H1 (cell line): ENCODE data around the gene WNK2. TPM values are rescaled to one million over a fixed set of nuclear protein-coding genes. Genes with fewer than 3 reads are reported as not detected.

Experiments used
- CTCF ChIA-PET: fragments of 300-600 bp; sonication (Branson Sonifier 250); formaldehyde crosslinking; loops from one replicate; lab custom pipeline; 2021; ENCODE audit not compliant: partially characterized antibody; lab: Charles Lee
- POLR2A ChIA-PET: fragments of 300-600 bp; sonication (Branson Sonifier 250); formaldehyde crosslinking; loops from one replicate; lab custom pipeline; 2021; ENCODE audit warnings: inconsistent platforms; ENCODE audit not compliant: partially characterized antibody; lab: Charles Lee
- DNase-seq, 2 experiments: peaks; one replicate each; pipeline versions ENCODE4 v3.0.0 to v3.0.0-alpha.2; 2010 to 2022; ENCODE audit warnings: low spot score in 2 of 2, low read depth in 1 of 2, mixed read lengths in 1 of 2
- FAIRE-seq: peaks from 2 replicates; lab custom pipeline; 2011; peaks lifted over from hg19 to GRCh38; lab: Jason Lieb, UNC
- H2AFZ ChIP-seq: 2 replicates; pipeline ENCODE4 v1.8.1; 2012; ENCODE audit warnings: low read length, inconsistent platforms
- H2AK5ac ChIP-seq: 2 replicates; pipeline ENCODE4 v1.6.1; 2013; ENCODE audit warnings: low read depth, low read length
- H2BK120ac ChIP-seq: replicated peaks from 2 replicates; pipeline ENCODE3; 2013; ENCODE audit warnings: low read depth, low read length, inconsistent platforms
- H2BK12ac ChIP-seq: 2 replicates; pipeline ENCODE4 v1.6.1; 2013; ENCODE audit warnings: low read depth, low read length
- H2BK15ac ChIP-seq: 2 replicates; pipeline ENCODE4 v1.6.1; 2013; ENCODE audit warnings: low read length
- H2BK20ac ChIP-seq: 2 replicates; pipeline ENCODE4 v1.6.1; 2013; ENCODE audit warnings: low read length
- H2BK5ac ChIP-seq: 2 replicates; pipeline ENCODE4 v1.6.1; 2013; ENCODE audit warnings: low read depth, low read length
- H3K14ac ChIP-seq: 2 replicates; pipeline ENCODE4 v1.6.1; 2013; ENCODE audit warnings: inconsistent platforms; ENCODE audit not compliant: insufficient read length
- H3K18ac ChIP-seq: 2 replicates; pipeline ENCODE4 v1.6.1; 2013; ENCODE audit warnings: low read length; ENCODE audit errors: extremely low read depth
- H3K23ac ChIP-seq: 2 replicates; pipeline ENCODE4 v1.6.1; 2013; ENCODE audit warnings: inconsistent platforms; ENCODE audit not compliant: insufficient read length
- H3K23me2 ChIP-seq: 2 replicates; pipeline ENCODE4 v1.6.1; 2013; ENCODE audit warnings: low read depth, low read length
- H3K27ac ChIP-seq: 2 replicates; pipeline ENCODE4 v1.6.1; 2011; ENCODE audit warnings: low read depth, low read length, inconsistent platforms
- H3K27me3 ChIP-seq, 4 experiments: replicated peaks in 1 of 4; 1 replicate in 1 of 4; 2 replicates in 3 of 4; pipeline versions ENCODE4 v1.6.1 to v1.8.1; 2011 to 2013; ENCODE audit warnings: low read length in 3 of 4, mild to moderate bottlenecking in 3 of 4, inconsistent platforms in 2 of 4, mixed read lengths in 2 of 4, moderate library complexity in 1 of 4; ENCODE audit not compliant: control insufficient read depth in 3 of 4, insufficient read depth in 3 of 4; ENCODE audit errors: extremely low read depth in 1 of 4
- H3K36me3 ChIP-seq, 4 experiments: 2 replicates each; pipeline versions ENCODE4 v1.6.1 to v1.8.1; 2011 to 2013; ENCODE audit warnings: mild to moderate bottlenecking in 4 of 4, low read length in 3 of 4, moderate library complexity in 2 of 4, control low read depth in 1 of 4, inconsistent platforms in 1 of 4; ENCODE audit not compliant: insufficient read depth in 4 of 4, control insufficient read depth in 2 of 4
- H3K4ac ChIP-seq: replicated peaks from 2 replicates; pipeline ENCODE3; 2013; ENCODE audit warnings: low read length, low read depth, mixed read lengths, inconsistent platforms; ENCODE audit not compliant: insufficient read length
- H3K4me1 ChIP-seq, 4 experiments: replicated peaks in 1 of 4; 1 replicate in 1 of 4; 2 replicates in 3 of 4; pipeline versions ENCODE4 v1.6.1 to v1.8.1; 2011 to 2013; ENCODE audit warnings: low read length in 3 of 4, inconsistent platforms in 2 of 4, mixed read lengths in 1 of 4; ENCODE audit not compliant: insufficient read depth in 4 of 4, control insufficient read depth in 3 of 4
- H3K4me2 ChIP-seq, 2 experiments: 2 replicates each; pipeline versions ENCODE4 v1.6.1 to v1.8.1; 2011 to 2013; ENCODE audit warnings: low read depth in 2 of 2, low read length in 2 of 2, control low read depth in 1 of 2, inconsistent platforms in 1 of 2, mild to moderate bottlenecking in 1 of 2; ENCODE audit not compliant: insufficient read depth in 1 of 2
- H3K4me3 ChIP-seq, 4 experiments: fragments of 200-600, 300-600 bp in 1 of 4; sonication (generic), shearing (Covaris generic), sonication (Bioruptor Twin) in 1 of 4; 2 replicates each; pipeline versions ENCODE4 v1.5.1 to v1.8.1; 2011 to 2016; ENCODE audit warnings: low read length in 4 of 4, low read depth in 3 of 4, control low read depth in 2 of 4, inconsistent platforms in 2 of 4, mild to moderate bottlenecking in 2 of 4, mixed read lengths in 1 of 4, moderate library complexity in 1 of 4; ENCODE audit not compliant: insufficient read depth in 2 of 4; ENCODE audit errors: extremely low read depth in 1 of 4
- H3K56ac ChIP-seq: replicated peaks from 2 replicates; pipeline ENCODE3; 2013; ENCODE audit warnings: low read depth, mild to moderate bottlenecking, mixed read lengths, low read length, inconsistent platforms; ENCODE audit not compliant: insufficient read length
- H3K79me1 ChIP-seq: 2 replicates; pipeline ENCODE4 v1.6.1; 2013; ENCODE audit warnings: low read depth, low read length, control low read depth
- H3K79me2 ChIP-seq, 2 experiments: 2 replicates each; pipeline versions ENCODE4 v1.6.1 to v1.8.1; 2012 to 2013; ENCODE audit warnings: low read length in 2 of 2, mild to moderate bottlenecking in 2 of 2, inconsistent platforms in 1 of 2; ENCODE audit not compliant: insufficient read depth in 2 of 2, control insufficient read depth in 1 of 2
- H3K9ac ChIP-seq, 4 experiments: replicated peaks in 1 of 4; 1 replicate in 1 of 4; 2 replicates in 3 of 4; pipeline versions ENCODE4 v1.6.1 to v1.8.1; 2011 to 2013; ENCODE audit warnings: low read depth in 3 of 4, low read length in 3 of 4, control low read depth in 2 of 4, mild to moderate bottlenecking in 2 of 4, moderate library complexity in 2 of 4, inconsistent platforms in 1 of 4; ENCODE audit errors: extremely low read depth in 1 of 4
- H3K9me3 ChIP-seq, 2 experiments: 2 replicates each; pipeline versions ENCODE4 v1.6.1 to v1.8.1; 2012 to 2013; ENCODE audit warnings: mild to moderate bottlenecking in 2 of 2, moderate library complexity in 2 of 2, control low read depth in 1 of 2, inconsistent platforms in 1 of 2, low read depth in 1 of 2, low read length in 1 of 2, mixed read lengths in 1 of 2; ENCODE audit not compliant: insufficient read depth in 2 of 2
- H4K20me1 ChIP-seq, 2 experiments: replicated peaks in 1 of 2; 2 replicates each; pipeline versions ENCODE3 to v1.8.1; 2011 to 2013; ENCODE audit warnings: inconsistent platforms in 2 of 2, low read length in 2 of 2, mild to moderate bottlenecking in 1 of 2; ENCODE audit not compliant: insufficient read depth in 2 of 2, control insufficient read depth in 1 of 2
- H4K5ac ChIP-seq: 2 replicates; pipeline ENCODE4 v1.6.1; 2013; ENCODE audit warnings: low read length, low read depth, mixed read lengths, inconsistent platforms; ENCODE audit not compliant: insufficient read length
- H4K8ac ChIP-seq: 2 replicates; pipeline ENCODE4 v1.8.0; 2013; ENCODE audit warnings: mild to moderate bottlenecking, moderate library complexity, low read length, inconsistent platforms; ENCODE audit not compliant: insufficient read depth; ENCODE audit errors: extremely low read depth
- H4K91ac ChIP-seq: replicated peaks from 2 replicates; pipeline ENCODE3; 2013; ENCODE audit warnings: low read length, mixed read lengths, inconsistent platforms; ENCODE audit not compliant: insufficient read length
- ATF3 ChIP-seq: IDR thresholded peaks from 2 replicates; pipeline ENCODE4 v1.6.1; 2011; ENCODE audit warnings: low read depth, mild to moderate bottlenecking, low read length; ENCODE audit not compliant: insufficient read depth
- CBX5 ChIP-seq: fragments of 300-800, 300-1000 bp; sonication (generic); IDR thresholded peaks from 2 replicates; pipeline ENCODE4 v1.7.1; 2016; ENCODE audit warnings: antibody characterized with exemption, low read length, low read depth
- HDAC2 ChIP-seq, 2 experiments: fragments of 300-600 bp in 1 of 2; sonication (generic) in 1 of 2; IDR thresholded peaks; 2 replicates each; pipeline ENCODE4 v1.6.1; 2011 to 2012; ENCODE audit warnings: low read depth in 2 of 2, low read length in 2 of 2, mild to moderate bottlenecking in 2 of 2, moderate library complexity in 2 of 2, borderline replicate concordance in 1 of 2, inconsistent platforms in 1 of 2
- HDAC6 ChIP-seq: IDR thresholded peaks from one replicate; pipeline ENCODE4 v1.7.1; 2012; ENCODE audit warnings: low read depth, mild to moderate bottlenecking, inconsistent platforms, low read length, moderate library complexity
- RBBP5 ChIP-seq: IDR thresholded peaks from 2 replicates; pipeline ENCODE4 v1.7.1; 2012; ENCODE audit warnings: low read depth, mild to moderate bottlenecking, inconsistent platforms, low read length, moderate library complexity, borderline replicate concordance
- SP4 ChIP-seq: IDR thresholded peaks from 2 replicates; pipeline ENCODE4 v1.6.1; 2012; ENCODE audit warnings: low read length, inconsistent platforms
- TAF1 ChIP-seq: IDR thresholded peaks from 2 replicates; pipeline ENCODE4 v1.6.1; 2011; ENCODE audit warnings: mild to moderate bottlenecking, low read depth, low read length
- WGBS, 2 experiments: shearing (Covaris generic) in 1 of 2; methylation state at CpG; one replicate each; pipeline versions ENCODE4 v1.1.6 to v1.1.7; 2013 to 2015; ENCODE audit warnings: low lambda C conversion rate in 2 of 2, mixed read lengths in 2 of 2, inconsistent platforms in 1 of 2, low coverage in 1 of 2, missing lambda C conversion rate in 1 of 2; ENCODE audit not compliant: insufficient replicate concordance in 2 of 2, insufficient coverage in 1 of 2, insufficient read length in 1 of 2; ENCODE audit errors: extremely low coverage in 1 of 2, missing lambda C conversion rate in 1 of 2; 5-methylcytosine and 5-hydroxymethylcytosine counted together
- long read RNA-seq, 2 experiments: library from RNA in 1 of 2; library from capped mRNA in 1 of 2; stranded (forward); transcript quantifications; one replicate each; pipeline ENCODE4 v2.0.0, GENCODE V29; 2021; ENCODE audit warnings: inconsistent platforms in 1 of 2
- polyA minus RNA-seq, 3 experiments: library from RNA; depleted of rRNA, polyadenylated mRNA; stranded (reverse); fragments of >200 nt; gene quantifications; 1 replicate in 2 of 3; 2 replicates in 1 of 3; pipeline ENCODE4 v1.2.3, GENCODE V29; 2011
- polyA plus RNA-seq, 7 experiments: library from polyadenylated mRNA; depleted of rRNA in 3 of 7; stranded (reverse) in 5 of 7; unstranded in 2 of 7; fragments of >200 nt in 5 of 7; fragments of 200-250 nt in 2 of 7; gene quantifications; 1 replicate in 5 of 7; 2 replicates in 1 of 7; 4 replicates in 1 of 7; pipeline versions ENCODE4 v1.2.1 to v1.2.3, GENCODE V29; 2011 to 2013; ENCODE audit warnings: missing spikeins in 2 of 7, mixed read lengths in 2 of 7
- total RNA-seq: library from RNA; stranded (reverse); fragmentation: NEBNext Ultra II Directional; extraction: Animal tissue kit (Norgen Biotek cat#: 25700); gene quantifications from 2 replicates; pipeline ENCODE4 v1.2.1, GENCODE V29; 2021

WNK2 gene
- total RNA-seq, result 87.2 and 89.2 TPM in 2 replicates
- polyA plus RNA-seq (2011; rRNA removed), result 12.0 and 20.6 TPM in 2 replicates
- 11.5 TPM for polyA plus RNA-seq (2011; cell fraction: cytosol; rRNA removed)
- 51.7 TPM for polyA plus RNA-seq (2011; cell fraction: nucleus; rRNA removed)
- 69.6 to 91.7 TPM (median 76.7 TPM) in 4 replicates for polyA plus RNA-seq (2012, experiment 1 of 2)
- 42.2 TPM for polyA plus RNA-seq (2012, experiment 2 of 2)
- 48.8 TPM for polyA plus RNA-seq (2013, experiment 1 of 2)
- polyA plus RNA-seq (2013, experiment 2 of 2), result 43.7 TPM
- polyA minus RNA-seq (2011; rRNA and poly(A)+ RNA removed), result 22.2 and 25.3 TPM in 2 replicates
- 43.6 TPM for polyA minus RNA-seq (2011; cell fraction: cytosol; rRNA and poly(A)+ RNA removed)
- polyA minus RNA-seq (2011; cell fraction: nucleus; rRNA and poly(A)+ RNA removed), result 37.6 TPM
- long read RNA-seq, experiment 1, partial matches to known transcripts, result 2 of 19 reads
- long read RNA-seq, experiment 1, other reads (novel, unspliced or antisense), result 14 of 19 reads
- long read RNA-seq, experiment 2, result 0 reads

DNA sequence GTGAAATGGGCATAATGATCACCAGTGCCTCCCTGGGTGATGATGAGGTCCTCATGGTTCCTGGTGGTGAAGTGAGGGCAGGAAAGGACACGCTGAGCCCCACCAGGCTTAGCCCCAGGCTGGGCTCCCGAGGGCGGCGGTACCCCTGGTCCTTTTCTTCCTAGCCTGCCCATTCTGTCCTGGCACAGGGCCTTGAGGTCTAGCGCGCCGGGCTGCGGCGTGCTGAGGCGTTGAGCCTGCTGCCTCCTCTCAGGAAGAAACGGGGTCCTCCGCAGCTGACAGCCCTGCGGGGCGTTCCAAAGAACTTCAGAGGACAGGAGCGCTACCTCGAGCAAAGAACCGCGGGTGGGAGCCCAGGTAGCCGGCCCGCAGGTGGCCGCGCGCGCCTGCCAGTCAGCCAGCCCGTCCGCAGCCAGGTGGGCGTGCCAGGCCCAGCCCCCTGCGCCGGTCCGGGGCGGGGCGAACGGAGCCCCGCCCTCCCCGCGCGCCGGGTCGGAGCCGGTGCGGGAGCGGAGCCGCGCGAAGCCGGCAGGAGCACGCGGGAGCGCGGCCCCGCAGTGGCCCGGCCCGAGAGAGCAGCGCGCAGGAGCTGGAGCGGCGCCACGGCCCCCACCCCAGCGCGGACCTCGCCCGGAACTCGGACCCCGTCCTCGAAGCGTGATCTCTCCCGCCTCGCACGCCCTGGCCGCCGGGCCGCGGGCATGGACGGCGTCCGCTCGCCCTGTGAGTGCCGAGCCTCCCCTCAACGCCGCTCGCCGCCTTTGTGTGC lies at the start of gene WNK2:
Gene WNK2, plus strand, starts transcription at position 477 of the 769 bp plus-strand sequence. CDS start 791 bp downstream, outside the sequence.
- FAIRE-seq, result no peak
- TF ChIP-seq HDAC2 (IDR thresholded peaks at IDR 0.05; ENCODE audit: borderline replicate concordance in 1 of 2, low read depth in 2 of 2, low read length in 2 of 2), result no peak; a peak in 2 of 4 replicates
- no peak for TF ChIP-seq CBX5
- peak; percentile 50; the same call in 1 of the 2 replicates for TF ChIP-seq TAF1
- TF ChIP-seq ATF3, result no peak
- TF ChIP-seq HDAC6, result no peak
- no peak for TF ChIP-seq SP4
- peak; percentile 70; the same call in 1 of the 2 replicates for TF ChIP-seq RBBP5

More for the DNA sequence above, at the start of gene WNK2:
- DNase-seq, result peak in 1 of 2 experiments; percentile 82
- peaks cover 18% of the 10 kb centered on the region; the same call in 1 of the 2 replicates for H3K23me2 ChIP-seq
- no peak within 1 kb of the TSS for H2AK5ac ChIP-seq
- H2AFZ ChIP-seq, result peak within 1 kb of the TSS; percentile 83; the same call in 1 of the 2 replicates
- POLR2A ChIA-PET, result no interaction called here
- H2BK15ac ChIP-seq, result no peak within 1 kb of the TSS; the same call in none of the 2 replicates
- no peak within 1 kb of the TSS for H3K56ac ChIP-seq
- H4K91ac ChIP-seq, result no peak within 1 kb of the TSS
- no peak within 1 kb of the TSS for H3K4ac ChIP-seq
- H3K27me3 ChIP-seq, result peaks cover 0 to 43% (median 27%) of the 10 kb centered on the region in 4 experiments; a peak in 6 of 7 replicates
- no peak within 1 kb of the TSS for H2BK120ac ChIP-seq
- H3K79me1 ChIP-seq, result peaks cover 11% of the 10 kb centered on the region
- H2BK12ac ChIP-seq, result peak within 1 kb of the TSS; percentile 50; the same call in 1 of the 2 replicates
- H3K36me3 ChIP-seq, result no peaks in the 10 kb centered on the region
- 2% methylated on average over 71 of the region's 82 CpGs; no CpG with 5 or more reads in 1 of the 2 experiments for WGBS, 2 experiments
- no peak within 1 kb of the TSS for H2BK20ac ChIP-seq
- CTCF ChIA-PET, result interaction anchor here (0.8 to 1.2 kb wide), 3 partner anchors 9 to 119 kb away, joined by 3 read pairs; no protein-coding TSS in a partner anchor
- peak within 1 kb of the TSS; percentile 71 for H3K18ac ChIP-seq
- no peak within 1 kb of the TSS for H2BK5ac ChIP-seq
- H4K20me1 ChIP-seq, result peaks cover 10 to 22% of the 10 kb centered on the region in 2 experiments
- peak within 1 kb of the TSS in 2 of 4 experiments; percentile 42 to 61; a peak in 3 of 7 replicates for H3K9ac ChIP-seq
- no peak within 1 kb of the TSS for H3K23ac ChIP-seq
- peak within 1 kb of the TSS; percentile 58 to 87 for H3K4me2 ChIP-seq
- H4K5ac ChIP-seq, result no peak within 1 kb of the TSS
- peak within 1 kb of the TSS; percentile 93 for H4K8ac ChIP-seq
- H3K9me3 ChIP-seq, result no peaks in the 10 kb centered on the region
- H3K14ac ChIP-seq, result no peak within 1 kb of the TSS
- no peak within 1 kb of the TSS for H3K27ac ChIP-seq
- peak within 1 kb of the TSS; percentile 53 to 86 (median 63) for H3K4me3 ChIP-seq
- H3K79me2 ChIP-seq, result peaks cover 0 to 26% of the 10 kb centered on the region in 2 experiments; a peak in 2 of 4 replicates
- peaks cover 0 to 16% (median 7%) of the 10 kb centered on the region in 4 experiments; a peak in 6 of 7 replicates for H3K4me1 ChIP-seq
